Uterus (tissue), 2 donors: ENCODE data around the gene BTBD9.

Source experiments
- POLR2A ChIP-seq, 2 donors: fragments of 450-650 bp; IDR thresholded peaks; one replicate each; pipeline ENCODE4 v1.6.1; 2016; ENCODE audit warnings: antibody characterized with exemption in 2 of 2, mild to moderate bottlenecking in 1 of 2, moderate library complexity in 1 of 2
- TF ChIP-seq, protein P1 (sequence below), 4 experiments: fragments of 200-600 bp in 2 of 4; fragments of 450-650 bp in 2 of 4; sonication (generic) in 2 of 4; IDR thresholded peaks; one replicate each; pipeline ENCODE4 v1.5.1; 2016 to 2019; ENCODE audit warnings: antibody characterized with exemption in 4 of 4, mild to moderate bottlenecking in 2 of 4, moderate library complexity in 1 of 4

GRCh38 chr6:38287487-38287886, 352.2 kb downstream of the BTBD9 start:
- TF ChIP-seq, protein P1, sequence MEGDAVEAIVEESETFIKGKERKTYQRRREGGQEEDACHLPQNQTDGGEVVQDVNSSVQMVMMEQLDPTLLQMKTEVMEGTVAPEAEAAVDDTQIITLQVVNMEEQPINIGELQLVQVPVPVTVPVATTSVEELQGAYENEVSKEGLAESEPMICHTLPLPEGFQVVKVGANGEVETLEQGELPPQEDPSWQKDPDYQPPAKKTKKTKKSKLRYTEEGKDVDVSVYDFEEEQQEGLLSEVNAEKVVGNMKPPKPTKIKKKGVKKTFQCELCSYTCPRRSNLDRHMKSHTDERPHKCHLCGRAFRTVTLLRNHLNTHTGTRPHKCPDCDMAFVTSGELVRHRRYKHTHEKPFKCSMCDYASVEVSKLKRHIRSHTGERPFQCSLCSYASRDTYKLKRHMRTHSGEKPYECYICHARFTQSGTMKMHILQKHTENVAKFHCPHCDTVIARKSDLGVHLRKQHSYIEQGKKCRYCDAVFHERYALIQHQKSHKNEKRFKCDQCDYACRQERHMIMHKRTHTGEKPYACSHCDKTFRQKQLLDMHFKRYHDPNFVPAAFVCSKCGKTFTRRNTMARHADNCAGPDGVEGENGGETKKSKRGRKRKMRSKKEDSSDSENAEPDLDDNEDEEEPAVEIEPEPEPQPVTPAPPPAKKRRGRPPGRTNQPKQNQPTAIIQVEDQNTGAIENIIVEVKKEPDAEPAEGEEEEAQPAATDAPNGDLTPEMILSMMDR (IDR thresholded peaks at IDR 0.05), result no peak
- no peak for TF ChIP-seq POLR2A (IDR thresholded peaks at IDR 0.05)
